HG03025 (cell line): ENCODE results near the gene TM7SF2.

Experiments used
- ATAC-seq: cut with Tn5 transposase; IDR thresholded peaks from one replicate; pipeline ENCODE4 v1.9.1; 2021; ENCODE audit warnings: mild to moderate bottlenecking, moderate library complexity; ENCODE audit not compliant: unreplicated experiment, low FRiP score

TM7SF2 gene

GRCh38 chr11:65111744-65112545, at the start of gene TM7SF2:
Gene TM7SF2 (plus strand): TSS chr11:65111872. CDS start chr11:65112016, 144 bp downstream.
- peak; percentile 59 for ATAC-seq

- ATAC-seq, result no peak
Measured at GRCh38 chr11:65063532-65063931, 48.1 kb upstream of the TM7SF2 start.

GRCh38 chr11:65064847-65065240, 46.8 kb upstream of the TM7SF2 start:
- ATAC-seq, result no peak

GRCh38 chr11:65065851-65066250, 45.8 kb upstream of the TM7SF2 start:
- no peak for ATAC-seq

- ATAC-seq, result no peak
Measured at GRCh38 chr11:65066315-65066714, 45.4 kb upstream of the TM7SF2 start.

- ATAC-seq, result no peak
Measured at GRCh38 chr11:65066805-65067291, 44.8 kb upstream of the TM7SF2 start.

GRCh38 chr11:65067446-65067845, 44.2 kb upstream of the TM7SF2 start:
- ATAC-seq, result no peak

- ATAC-seq, result no peak
Measured at GRCh38 chr11:65069217-65069616, 42.5 kb upstream of the TM7SF2 start.

GRCh38 chr11:65071907-65072630, 39.6 kb upstream of the TM7SF2 start:
- no peak for ATAC-seq

GRCh38 chr11:65072631-65072966, 39.1 kb upstream of the TM7SF2 start:
- ATAC-seq, result no peak

GRCh38 chr11:65077451-65077850, 34.2 kb upstream of the TM7SF2 start:
- no peak for ATAC-seq

- no peak for ATAC-seq
Measured at GRCh38 chr11:65078151-65078550, 33.5 kb upstream of the TM7SF2 start.

- ATAC-seq, result no peak
Measured at GRCh38 chr11:65078786-65079342, 32.8 kb upstream of the TM7SF2 start.

GRCh38 chr11:65083134-65083833, 28.4 kb upstream of the TM7SF2 start:
- peak; percentile 32 for ATAC-seq

GRCh38 chr11:65083834-65084597, 27.7 kb upstream of the TM7SF2 start, which contains the start of the genes CDCA5 and ZFPL1:
Gene CDCA5 (minus strand): TSS chr11:65084040. CDS start chr11:65083978, 62 bp downstream.
Gene ZFPL1 (plus strand): TSS chr11:65084222. CDS start chr11:65084699, 477 bp downstream.
- ATAC-seq, result peak; percentile 67

GRCh38 chr11:65084598-65085375, 26.9 kb upstream of the TM7SF2 start:
- ATAC-seq, result no peak

- ATAC-seq, result no peak
Measured at GRCh38 chr11:65085446-65085845, 26.2 kb upstream of the TM7SF2 start.

- no peak for ATAC-seq
Measured at GRCh38 chr11:65086809-65087208, 24.9 kb upstream of the TM7SF2 start.

GRCh38 chr11:65087216-65087615, 24.5 kb upstream of the TM7SF2 start:
- ATAC-seq, result no peak
